Gastrocnemius medialis (tissue), 4 donors: ENCODE measurements around the gene PBXIP1. TPM values are rescaled to one million over a fixed set of nuclear protein-coding genes. Genes with fewer than 3 reads are reported as not detected.
"Not testable (repeated sequence)": the region's sequence is repeated elsewhere in the genome, so short reads cannot be mapped to it uniquely, and the experiment has no call there.

Source experiments
- ATAC-seq, 2 donors: fragments of 150-250 bp; one replicate each; pipeline ENCODE4 v1.9.1; 2016
- DNase-seq, 2 donors: peaks; one replicate each; pipeline ENCODE4 v3.0.0-alpha.2; 2019
- H3K27ac ChIP-seq, 4 donors: fragments of 200-600 bp; sonication (generic); 1 replicate in 1 of 4; 2 replicates in 3 of 4; pipeline ENCODE4 v1.5.1; 2016 to 2018; ENCODE audit warnings: mild to moderate bottlenecking in 2 of 4, moderate library complexity in 1 of 4
- H3K27me3 ChIP-seq, 3 donors: fragments of 200-600 bp; sonication (generic) in 2 of 3; 1 replicate in 1 of 3; 2 replicates in 2 of 3; pipeline versions ENCODE4 v1.5.1 to v1.6.0; 2016 to 2019; ENCODE audit warnings: mild to moderate bottlenecking in 1 of 3, moderate library complexity in 1 of 3
- H3K36me3 ChIP-seq, 2 donors: fragments of 200-600 bp; sonication (generic) in 1 of 2; one replicate each; pipeline ENCODE4 v1.5.1; 2017 to 2018
- H3K4me1 ChIP-seq, 2 donors: fragments of 200-600 bp; sonication (generic) in 1 of 2; one replicate each; pipeline ENCODE4 v1.5.1; 2016 to 2017; ENCODE audit warnings: mild to moderate bottlenecking in 2 of 2
- H3K4me3 ChIP-seq, 4 donors: fragments of 200-600 bp; sonication (generic) in 3 of 4; 1 replicate in 1 of 4; 2 replicates in 3 of 4; pipeline ENCODE4 v1.5.1; 2016 to 2019; ENCODE audit warnings: mild to moderate bottlenecking in 2 of 4
- H3K9me3 ChIP-seq, 3 donors: fragments of 200-600 bp; sonication (generic) in 2 of 3; 1 replicate in 1 of 3; 2 replicates in 2 of 3; pipeline ENCODE4 v1.5.1; 2016 to 2019
- POLR2A ChIP-seq, 2 donors: fragments of 450-650 bp; IDR thresholded peaks; one replicate each; pipeline ENCODE4 v1.6.1; 2017; ENCODE audit warnings: antibody characterized with exemption in 2 of 2, mild to moderate bottlenecking in 2 of 2, moderate library complexity in 2 of 2
- in situ Hi-C, 4 donors: fragments of 200-750 bp; cut with MboI; loops; one replicate each; pipeline versions ENCODE4 v1.15.0 to v1.8.0; 2017; ENCODE audit warnings: low sequenced_read_pairs in 4 of 4
- intact Hi-C: fragments of 100-400 bp; cut with DNase I; formaldehyde crosslinking; loops from one replicate; pipeline ENCODE4 v1.15.1; 2023; ENCODE audit warnings: low total_unique reads
- total RNA-seq, 4 donors: library from RNA; depleted of rRNA; stranded (reverse); fragments of >200 nt; gene quantifications; one replicate each; pipeline versions ENCODE4 v1.1.0 to v1.2.3, GENCODE V29; 2016
- TF ChIP-seq, protein P1 (sequence below), 5 experiments: fragments of 450-650 bp in 3 of 5; fragments of 200-600 bp in 2 of 5; sonication (generic) in 2 of 5; IDR thresholded peaks in 4 of 5; conservative IDR thresholded peaks in 1 of 5; 1 replicate in 4 of 5; 2 replicates in 1 of 5; pipeline ENCODE4 v1.5.1; 2016 to 2019; ENCODE audit warnings: antibody characterized with exemption in 5 of 5, mild to moderate bottlenecking in 3 of 5, moderate library complexity in 3 of 5

Gene PBXIP1
- total RNA-seq, 4 donors from 2014 or later, result 126 to 171 (median 165) TPM

DNA sequence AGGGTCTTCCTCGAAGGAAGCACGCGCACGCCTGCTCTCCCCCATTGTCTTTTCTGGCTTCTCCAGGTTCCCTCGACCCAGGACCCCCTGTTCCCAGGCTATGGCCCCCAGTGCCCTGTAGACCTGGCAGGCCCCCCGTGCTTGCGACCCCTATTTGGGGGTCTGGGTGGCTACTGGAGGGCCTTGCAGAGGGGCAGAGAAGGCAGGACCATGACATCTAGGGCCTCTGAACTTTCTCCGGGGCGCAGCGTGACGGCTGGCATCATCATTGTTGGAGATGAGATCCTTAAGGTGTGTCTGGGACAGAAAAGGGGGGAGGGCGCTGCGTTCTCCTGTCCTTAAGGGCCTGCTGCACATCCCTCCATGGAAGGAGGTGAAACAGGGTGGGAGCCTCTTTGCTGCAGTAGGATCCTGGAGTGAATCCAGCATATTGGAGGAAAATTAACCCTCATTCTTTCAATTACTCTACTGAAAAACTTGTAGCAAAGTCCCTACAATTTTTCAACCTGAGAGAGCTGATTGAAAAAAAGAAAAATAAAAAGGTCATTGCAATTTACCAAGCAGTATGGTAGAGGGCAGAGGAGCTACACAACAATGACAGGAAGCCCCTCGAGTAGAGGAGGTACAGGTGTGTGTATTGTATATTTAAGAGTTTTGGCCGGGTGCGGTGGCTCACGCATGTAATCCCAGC, 28.0 kb upstream of the PBXIP1 start:
- DNase-seq (no peak), ATAC-seq (no peak)
- Histone ChIP-seq H3K4me3 (peak overlapping the region; percentile 83 to 86 (median 84)), H3K4me1 (peaks cover 14 to 29% of the 10 kb centered on the region in 2 donors), H3K36me3 (peaks cover 0 to 16% of the 10 kb centered on the region in 2 donors), H3K27me3 (no peaks in the 10 kb centered on the region), H3K27ac (peak overlapping the region; percentile 78 to 91 (median 89)), H3K9me3 (no peaks in the 10 kb centered on the region)
- TF ChIP-seq, protein P1, sequence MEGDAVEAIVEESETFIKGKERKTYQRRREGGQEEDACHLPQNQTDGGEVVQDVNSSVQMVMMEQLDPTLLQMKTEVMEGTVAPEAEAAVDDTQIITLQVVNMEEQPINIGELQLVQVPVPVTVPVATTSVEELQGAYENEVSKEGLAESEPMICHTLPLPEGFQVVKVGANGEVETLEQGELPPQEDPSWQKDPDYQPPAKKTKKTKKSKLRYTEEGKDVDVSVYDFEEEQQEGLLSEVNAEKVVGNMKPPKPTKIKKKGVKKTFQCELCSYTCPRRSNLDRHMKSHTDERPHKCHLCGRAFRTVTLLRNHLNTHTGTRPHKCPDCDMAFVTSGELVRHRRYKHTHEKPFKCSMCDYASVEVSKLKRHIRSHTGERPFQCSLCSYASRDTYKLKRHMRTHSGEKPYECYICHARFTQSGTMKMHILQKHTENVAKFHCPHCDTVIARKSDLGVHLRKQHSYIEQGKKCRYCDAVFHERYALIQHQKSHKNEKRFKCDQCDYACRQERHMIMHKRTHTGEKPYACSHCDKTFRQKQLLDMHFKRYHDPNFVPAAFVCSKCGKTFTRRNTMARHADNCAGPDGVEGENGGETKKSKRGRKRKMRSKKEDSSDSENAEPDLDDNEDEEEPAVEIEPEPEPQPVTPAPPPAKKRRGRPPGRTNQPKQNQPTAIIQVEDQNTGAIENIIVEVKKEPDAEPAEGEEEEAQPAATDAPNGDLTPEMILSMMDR (IDR thresholded peaks at IDR 0.05 in 4 of 5, conservative IDR thresholded peaks at IDR 0.05 in 1 of 5), result no peak
- TF ChIP-seq POLR2A (IDR thresholded peaks at IDR 0.05), result no peak
- in situ Hi-C loops, result no loop called here
- intact Hi-C loops, result loop anchor here (1.0 to 2.0 kb wide), 2 partner anchors 10 to 17 kb away; partner anchors contain the start of gene CKS1B

DNA sequence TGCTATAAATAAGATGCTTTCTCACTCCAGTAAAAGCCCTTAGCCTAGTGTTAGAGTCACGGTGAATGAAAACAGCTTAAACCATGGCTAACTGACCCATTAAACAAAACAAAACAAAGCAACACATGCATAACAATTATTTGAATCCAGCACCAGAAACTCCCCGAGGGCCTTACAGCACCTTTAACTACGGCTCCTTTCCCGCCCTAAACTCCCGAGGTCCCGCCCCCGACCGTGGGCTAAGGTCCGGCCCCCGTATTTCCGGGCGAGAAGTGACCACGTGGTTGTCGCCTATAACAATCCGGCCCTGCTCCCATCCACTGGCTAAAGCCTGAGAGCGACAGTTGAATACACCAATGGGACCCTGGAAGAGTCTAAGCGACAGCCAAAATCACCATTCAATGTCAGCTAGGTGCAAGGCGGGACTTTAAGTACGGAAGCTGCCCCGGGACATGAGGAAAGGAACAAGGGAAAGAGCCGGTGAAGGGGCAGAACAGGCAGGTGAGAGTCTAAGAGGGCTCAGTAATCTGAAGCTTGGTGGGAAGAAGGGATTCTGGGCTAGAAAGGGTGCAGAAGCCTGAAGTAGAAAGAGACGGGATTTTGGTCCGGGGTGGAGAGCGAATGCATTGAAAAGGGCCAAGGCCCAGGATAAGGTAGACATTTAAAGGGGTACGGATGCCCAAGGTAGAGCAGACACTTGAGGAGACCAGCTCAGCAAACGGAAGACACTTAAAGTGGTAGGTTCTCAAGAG, 27.2 kb upstream of the PBXIP1 start, which contains the start of gene FLAD1:
TSS of gene FLAD1 (plus strand) at position 448 of the 752 bp plus-strand sequence. CDS start 351 bp downstream, outside the sequence.
- H3K27ac ChIP-seq, result peak within 1 kb of the TSS; percentile 78 to 91 (median 89)
- in situ Hi-C loops (no loop called here), intact Hi-C loops (loop anchor here (1.0 to 2.0 kb wide), 2 partner anchors 9 to 18 kb away; partner anchors contain the start of gene CKS1B)
- peaks cover 0 to 8% of the 10 kb centered on the region in 2 donors for H3K36me3 ChIP-seq
- no peaks in the 10 kb centered on the region for H3K27me3 ChIP-seq
- TF ChIP-seq, protein P1 (IDR thresholded peaks at IDR 0.05 in 4 of 5, conservative IDR thresholded peaks at IDR 0.05 in 1 of 5), result peak in 1 of 5 experiments; percentile 27
- peak; percentile 44 to 56 for TF ChIP-seq POLR2A (IDR thresholded peaks at IDR 0.05)
- H3K9me3 ChIP-seq, result no peaks in the 10 kb centered on the region
- peak within 1 kb of the TSS; percentile 83 to 86 (median 84) for H3K4me3 ChIP-seq
- peaks cover 14 to 27% of the 10 kb centered on the region in 2 donors for H3K4me1 ChIP-seq
- peak; percentile 100 for ATAC-seq
- peak; percentile 98 to 99 for DNase-seq

DNA sequence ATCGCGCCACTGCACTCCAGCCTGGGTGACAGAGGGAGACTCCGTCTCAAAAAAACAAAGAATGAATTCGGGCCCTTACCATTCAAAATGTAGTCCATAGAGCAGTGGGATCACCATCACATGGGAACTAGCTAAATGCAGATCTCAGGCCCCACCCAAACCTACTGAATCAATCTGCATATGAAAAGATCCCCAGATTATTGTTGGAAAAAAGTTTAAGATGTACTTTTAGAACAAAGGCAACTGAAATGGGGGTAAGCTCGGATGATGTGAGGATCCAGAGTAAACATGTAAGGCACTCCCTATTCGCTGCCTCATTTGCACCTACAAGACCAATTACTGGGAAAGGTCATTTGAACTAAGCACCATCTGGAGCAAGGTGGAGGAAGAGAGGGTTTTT, 26.4 kb upstream of the PBXIP1 start:
- peaks cover 0 to under 1% of the 10 kb centered on the region in 2 donors for H3K36me3 ChIP-seq
- H3K27me3 ChIP-seq, result no peaks in the 10 kb centered on the region
- ATAC-seq, result no peak
- intact Hi-C loops, result loop anchor here (2.0 kb wide), 1 partner anchor 18 kb away; no protein-coding TSS in a partner anchor
- in situ Hi-C loops, result no loop called here
- no peaks in the 10 kb centered on the region for H3K9me3 ChIP-seq
- TF ChIP-seq POLR2A (IDR thresholded peaks at IDR 0.05), result no peak
- TF ChIP-seq, protein P1 (IDR thresholded peaks at IDR 0.05 in 4 of 5, conservative IDR thresholded peaks at IDR 0.05 in 1 of 5), result no peak
- peak overlapping the region; percentile 65 to 90 (median 83) for H3K27ac ChIP-seq
- peak overlapping the region; percentile 51 to 86 (median 84) for H3K4me3 ChIP-seq
- no peak for DNase-seq
- peaks cover 14 to 27% of the 10 kb centered on the region in 2 donors for H3K4me1 ChIP-seq

DNA sequence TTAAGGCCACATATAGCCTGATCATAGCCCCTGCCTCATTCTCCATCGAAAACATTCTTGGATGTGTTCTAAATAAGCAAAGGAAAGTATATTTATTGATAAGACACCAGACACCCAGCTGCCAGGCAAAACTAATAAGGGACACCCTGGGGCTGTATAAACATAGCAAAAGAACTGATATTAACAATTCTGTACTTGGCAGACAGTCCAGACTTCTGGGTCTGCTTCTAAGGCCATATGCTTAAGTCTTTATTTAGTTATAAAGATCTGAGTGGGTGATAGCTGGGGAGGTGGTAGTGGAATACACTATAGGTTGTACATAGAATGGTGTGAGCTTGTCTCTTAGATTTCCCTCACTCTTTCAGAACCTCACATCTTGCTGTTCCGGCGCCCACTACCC, 22.5 kb upstream of the PBXIP1 start:
- no peaks in the 10 kb centered on the region for H3K27me3 ChIP-seq
- H3K27ac ChIP-seq, result no peak overlapping the region
- intact Hi-C loops, result no loop called here
- DNase-seq (no peak), ATAC-seq (no peak)
- peaks cover 21 to 23% of the 10 kb centered on the region in 2 donors for H3K4me1 ChIP-seq
- no peak overlapping the region for H3K4me3 ChIP-seq
- H3K9me3 ChIP-seq, result no peaks in the 10 kb centered on the region
- H3K36me3 ChIP-seq, result no peaks in the 10 kb centered on the region
- TF ChIP-seq POLR2A (IDR thresholded peaks at IDR 0.05), result no peak
- TF ChIP-seq, protein P1 (IDR thresholded peaks at IDR 0.05 in 4 of 5, conservative IDR thresholded peaks at IDR 0.05 in 1 of 5), result no peak
- in situ Hi-C loops, result no loop called here

DNA sequence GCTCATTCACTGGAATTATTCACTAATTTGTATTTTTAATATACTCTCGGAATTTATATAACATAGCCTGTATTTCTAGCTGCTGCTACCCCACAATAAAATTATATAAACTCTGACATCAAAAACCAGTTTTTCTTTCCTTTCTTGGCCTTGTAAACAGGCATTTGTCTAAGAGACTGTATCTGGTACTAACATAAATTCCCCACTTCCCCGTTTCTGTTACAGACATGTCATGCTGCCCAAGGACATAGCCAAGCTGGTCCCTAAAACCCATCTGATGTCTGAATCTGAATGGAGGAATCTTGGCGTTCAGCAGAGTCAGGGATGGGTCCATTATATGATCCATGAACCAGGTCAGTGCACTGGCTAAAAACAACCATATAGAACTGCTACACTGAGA, 21.9 kb upstream of the PBXIP1 start:
- H3K4me3 ChIP-seq, result not testable (repeated sequence)
- H3K4me1 ChIP-seq, result peaks cover 25 to 27% of the 10 kb centered on the region in 2 donors

More for the DNA sequence above, 21.9 kb upstream of the PBXIP1 start:
- H3K9me3 ChIP-seq, ATAC-seq, H3K36me3 ChIP-seq, intact Hi-C loops, H3K27me3 ChIP-seq, in situ Hi-C loops, H3K27ac ChIP-seq, DNase-seq: not testable (repeated sequence)
